Activated gamma-delta T cell (primary cell): ENCODE measurements around the gene SLC27A5.

Experiments used
- DNase-seq: peaks from one replicate; lab custom pipeline; 2025; lab: John Stamatoyannopoulos, UW
- total RNA-seq, 2 donors: gene quantifications; one replicate each; lab custom pipeline; 2026; lab: John Stamatoyannopoulos, UW

The SLC27A5 gene, protein sequence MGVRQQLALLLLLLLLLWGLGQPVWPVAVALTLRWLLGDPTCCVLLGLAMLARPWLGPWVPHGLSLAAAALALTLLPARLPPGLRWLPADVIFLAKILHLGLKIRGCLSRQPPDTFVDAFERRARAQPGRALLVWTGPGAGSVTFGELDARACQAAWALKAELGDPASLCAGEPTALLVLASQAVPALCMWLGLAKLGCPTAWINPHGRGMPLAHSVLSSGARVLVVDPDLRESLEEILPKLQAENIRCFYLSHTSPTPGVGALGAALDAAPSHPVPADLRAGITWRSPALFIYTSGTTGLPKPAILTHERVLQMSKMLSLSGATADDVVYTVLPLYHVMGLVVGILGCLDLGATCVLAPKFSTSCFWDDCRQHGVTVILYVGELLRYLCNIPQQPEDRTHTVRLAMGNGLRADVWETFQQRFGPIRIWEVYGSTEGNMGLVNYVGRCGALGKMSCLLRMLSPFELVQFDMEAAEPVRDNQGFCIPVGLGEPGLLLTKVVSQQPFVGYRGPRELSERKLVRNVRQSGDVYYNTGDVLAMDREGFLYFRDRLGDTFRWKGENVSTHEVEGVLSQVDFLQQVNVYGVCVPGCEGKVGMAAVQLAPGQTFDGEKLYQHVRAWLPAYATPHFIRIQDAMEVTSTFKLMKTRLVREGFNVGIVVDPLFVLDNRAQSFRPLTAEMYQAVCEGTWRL
- total RNA-seq = 10.5 to 11.4 reads per million in 2 donors

DNA sequence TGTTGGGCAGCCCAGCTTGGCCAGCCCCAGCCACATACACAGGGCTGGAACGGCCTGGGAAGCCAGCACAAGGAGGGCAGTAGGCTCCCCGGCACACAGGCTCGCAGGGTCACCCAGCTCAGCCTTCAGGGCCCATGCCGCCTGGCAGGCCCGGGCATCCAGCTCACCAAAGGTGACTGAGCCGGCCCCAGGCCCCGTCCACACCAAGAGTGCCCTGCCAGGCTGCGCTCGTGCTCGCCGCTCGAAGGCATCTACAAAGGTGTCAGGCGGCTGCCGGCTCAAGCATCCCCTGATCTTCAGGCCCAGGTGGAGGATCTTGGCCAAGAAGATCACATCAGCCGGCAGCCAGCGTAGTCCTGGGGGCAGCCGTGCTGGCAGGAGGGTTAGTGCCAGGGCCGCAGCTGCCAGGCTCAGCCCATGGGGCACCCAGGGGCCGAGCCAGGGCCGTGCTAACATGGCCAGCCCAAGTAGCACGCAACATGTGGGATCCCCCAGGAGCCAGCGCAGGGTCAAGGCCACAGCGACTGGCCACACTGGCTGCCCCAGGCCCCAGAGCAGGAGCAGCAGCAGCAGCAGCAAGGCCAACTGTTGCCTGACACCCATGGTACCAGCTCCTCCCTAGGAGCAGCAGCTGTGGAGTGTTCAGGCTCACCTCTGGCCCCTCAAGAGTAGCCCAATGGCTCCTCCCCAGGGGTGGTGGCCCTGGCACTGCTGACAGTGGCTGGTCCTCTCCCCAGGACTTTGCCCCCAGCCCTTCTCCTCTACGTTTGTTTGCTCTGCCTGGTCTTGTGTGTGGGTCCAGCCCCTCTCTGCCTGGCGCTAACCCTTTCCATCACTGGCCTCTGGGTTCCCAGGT is at the start of gene SLC27A5:
SLC27A5 (minus strand) TSS at position 640 of the 856 bp plus-strand sequence; CDS start at position 603, 37 bp downstream.
- DNase-seq = no peak

DNA sequence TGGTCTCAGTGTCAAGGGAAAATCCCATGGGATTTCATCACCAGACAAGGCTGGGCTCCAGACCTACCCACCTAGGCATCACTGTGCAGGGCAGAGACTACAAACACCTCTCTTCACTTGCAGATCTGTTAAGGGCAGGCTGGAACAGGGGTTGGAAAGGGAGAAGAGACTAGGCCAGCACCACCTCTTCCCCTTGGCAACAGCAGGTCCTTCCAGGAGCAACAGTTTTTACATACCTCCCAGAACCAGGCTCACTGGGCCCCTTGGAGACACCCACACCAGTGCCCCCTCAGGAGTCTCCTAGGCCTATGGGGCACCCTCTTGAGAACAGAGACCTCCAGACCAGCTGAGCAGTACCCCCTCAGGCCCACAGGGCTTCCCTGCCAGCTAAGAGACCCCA is 49.1 kb upstream of the SLC27A5 start:
- no peak for DNase-seq

DNA sequence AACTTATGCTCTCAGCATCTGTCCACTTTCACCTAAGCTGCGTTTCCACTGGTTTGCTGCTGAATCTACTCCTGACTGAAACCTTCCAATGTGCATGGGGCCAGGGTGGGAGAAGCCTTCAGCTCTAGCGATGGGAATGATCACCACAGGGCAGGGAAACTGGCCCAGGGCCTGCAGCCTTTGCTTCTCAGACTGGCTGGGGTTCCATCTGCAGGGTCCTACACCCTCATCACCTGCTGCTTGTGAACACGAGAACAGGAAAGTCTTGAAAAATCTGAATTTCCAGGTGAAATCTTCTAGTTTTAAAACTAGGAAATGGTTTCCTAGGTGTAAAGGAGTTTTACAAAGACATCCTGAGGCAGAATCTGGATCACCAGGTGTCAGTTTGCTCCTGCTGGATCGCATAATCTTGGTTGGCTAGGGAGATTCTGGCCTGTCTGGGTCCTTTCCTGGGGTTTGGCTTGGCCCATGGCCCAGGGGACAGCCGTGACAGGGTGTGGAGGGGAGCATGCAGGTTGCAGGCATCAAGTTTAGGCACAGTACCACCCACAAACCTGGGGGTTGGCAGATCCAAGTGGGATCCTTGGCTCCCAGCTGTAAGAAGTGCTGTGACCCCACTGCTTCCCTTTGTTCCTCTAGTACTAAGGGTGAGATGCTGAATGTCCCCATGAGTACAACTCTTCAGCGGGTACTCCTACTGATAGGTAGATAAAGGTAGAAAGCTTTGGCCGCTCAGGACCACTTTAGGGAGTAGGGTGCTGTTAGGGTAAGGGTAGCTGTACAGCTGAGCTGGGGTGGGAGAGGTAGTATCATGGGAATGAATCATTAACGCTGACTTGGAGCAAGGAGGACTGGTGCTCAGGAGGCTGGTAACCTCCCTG is 48.5 kb upstream of the SLC27A5 start:
- no peak for DNase-seq

DNA sequence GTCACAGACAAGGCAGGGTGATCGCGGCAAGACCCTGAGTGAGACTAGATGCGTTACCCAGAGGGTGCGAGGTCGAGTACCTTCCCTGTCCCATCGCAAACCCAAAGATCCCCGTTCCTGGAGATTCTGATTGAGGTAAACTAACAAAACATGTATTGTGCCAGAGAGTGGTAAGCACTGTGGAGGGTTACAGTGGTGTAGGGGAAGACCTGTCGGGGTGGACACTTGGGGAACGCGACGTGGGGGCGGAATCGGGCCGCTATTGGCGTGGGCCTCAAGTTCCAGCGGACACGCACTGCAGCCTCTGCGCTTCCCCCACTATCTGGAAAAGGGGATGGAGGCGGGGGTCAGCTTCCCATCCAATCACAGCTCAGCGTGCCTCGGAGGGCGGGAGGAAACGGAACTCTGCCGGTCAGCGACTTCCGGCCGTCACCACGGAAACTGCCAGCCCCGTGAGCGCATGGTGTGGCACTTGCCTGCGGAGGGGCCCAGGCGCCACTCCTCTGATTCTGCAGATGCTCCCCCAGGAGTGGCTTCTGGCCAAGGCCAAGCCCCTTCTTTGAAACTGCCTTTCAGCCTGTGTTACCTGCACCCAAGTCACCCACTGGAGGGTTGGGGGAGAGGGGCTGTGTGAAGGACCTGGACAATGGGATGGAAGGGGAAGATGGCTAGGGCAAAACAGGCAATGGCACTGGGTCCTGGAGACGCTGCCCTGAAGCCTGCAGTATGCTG is 47.6 kb upstream of the SLC27A5 start:
- DNase-seq = no peak

DNA sequence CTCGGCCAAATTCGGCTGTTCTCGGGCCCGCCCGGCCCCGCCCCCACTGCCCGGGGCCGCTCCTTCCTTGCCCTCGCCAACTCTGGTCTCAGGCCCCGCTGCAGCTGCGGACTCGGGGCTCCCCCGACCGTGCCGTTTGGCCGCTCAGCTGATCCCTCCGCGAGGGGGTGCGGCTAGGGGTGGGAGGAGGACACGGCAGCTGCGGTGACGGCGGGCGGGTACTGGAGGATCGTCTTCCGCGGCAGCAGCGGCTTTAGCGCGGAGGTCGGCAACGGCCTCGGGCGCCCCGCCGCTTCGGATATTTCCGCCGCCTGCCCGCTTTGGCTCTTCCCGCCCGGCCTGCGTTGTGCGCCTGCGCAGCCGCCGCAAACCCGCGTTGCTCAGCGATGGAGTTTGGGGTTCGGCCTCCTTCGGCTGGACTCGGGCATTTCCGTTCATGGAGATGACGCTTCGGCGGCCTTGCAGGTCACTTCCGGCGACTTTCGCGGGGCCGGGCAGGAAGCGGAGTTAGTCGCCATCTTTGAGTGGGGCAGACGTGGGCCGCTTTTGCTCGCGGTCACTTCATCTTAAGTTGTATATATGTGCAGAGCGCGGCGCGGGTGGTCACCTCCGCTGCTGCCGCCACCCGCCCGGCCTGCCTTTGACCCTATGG is 47.0 kb upstream of the SLC27A5 start:
- no peak for DNase-seq

DNA sequence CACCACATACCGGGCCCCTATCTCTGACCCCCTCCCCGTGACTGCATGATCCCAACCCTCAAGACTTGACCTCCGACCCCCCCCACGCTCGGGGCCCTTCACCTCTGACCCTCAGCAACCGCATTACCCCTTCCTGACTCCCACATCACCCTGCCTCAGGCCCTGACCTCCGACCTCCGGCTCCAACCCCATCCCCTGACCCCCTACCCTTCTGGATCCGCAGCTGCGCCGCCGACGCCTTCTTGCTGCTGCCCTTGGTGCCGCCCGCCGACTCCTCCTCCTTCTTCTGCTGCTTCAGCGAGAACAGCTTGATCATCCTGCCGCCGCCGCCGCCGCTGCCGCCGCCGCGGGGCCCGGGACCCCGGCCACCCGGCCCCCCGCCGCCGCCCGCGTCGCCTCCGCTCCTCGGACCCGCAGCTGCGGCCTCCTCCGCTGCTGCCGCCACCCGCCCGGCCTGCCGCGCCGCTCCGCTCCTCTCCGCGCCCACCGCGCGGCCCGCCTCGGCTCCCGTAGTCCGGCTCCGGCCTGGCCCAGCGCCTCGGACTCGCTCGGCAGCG is 46.4 kb upstream of the SLC27A5 start, which contains the start of gene UBE2M:
UBE2M (minus strand) TSS at position 546 of the 557 bp plus-strand sequence; CDS start at position 316, 230 bp downstream.
- no peak for DNase-seq

DNA sequence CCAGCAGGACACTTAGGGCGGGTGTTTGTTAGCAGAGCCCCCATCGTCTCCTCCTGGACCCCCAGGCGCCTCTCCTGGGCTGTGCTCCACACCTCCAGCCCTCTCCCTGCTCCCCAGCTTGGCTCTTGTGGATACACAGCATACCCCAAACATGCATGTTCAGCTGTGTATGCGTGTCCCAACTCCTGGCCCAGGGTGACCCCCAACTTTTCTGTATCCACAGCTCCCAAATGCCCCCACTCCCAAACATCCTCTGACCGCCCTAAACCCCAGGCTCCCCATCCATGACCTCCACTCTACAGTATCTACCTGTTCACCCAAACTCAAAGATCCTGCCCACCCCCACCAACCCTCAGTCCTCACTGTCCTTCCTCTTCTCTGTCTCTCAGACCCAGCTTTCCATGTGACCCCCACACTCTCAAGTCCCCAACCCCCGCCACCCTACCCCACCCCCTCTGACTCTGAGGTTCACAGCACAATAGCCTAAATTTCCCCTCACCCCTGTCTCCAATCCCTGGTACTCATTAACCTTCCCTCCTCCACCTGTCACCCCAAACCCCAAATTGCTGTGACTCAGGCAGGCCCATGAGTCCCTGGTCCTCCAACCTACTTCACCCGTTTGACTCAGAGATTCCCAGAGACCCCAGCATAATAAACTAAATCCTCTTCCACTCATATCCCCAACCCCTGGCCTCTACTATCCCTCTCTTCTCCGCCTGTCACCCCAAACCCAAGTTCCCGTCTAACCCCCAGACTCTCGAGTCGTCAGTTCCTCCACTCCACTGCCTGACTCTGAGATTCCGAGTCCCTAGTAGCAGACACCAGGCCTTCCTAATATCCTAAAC is 45.7 kb upstream of the SLC27A5 start:
- DNase-seq = no peak

DNA sequence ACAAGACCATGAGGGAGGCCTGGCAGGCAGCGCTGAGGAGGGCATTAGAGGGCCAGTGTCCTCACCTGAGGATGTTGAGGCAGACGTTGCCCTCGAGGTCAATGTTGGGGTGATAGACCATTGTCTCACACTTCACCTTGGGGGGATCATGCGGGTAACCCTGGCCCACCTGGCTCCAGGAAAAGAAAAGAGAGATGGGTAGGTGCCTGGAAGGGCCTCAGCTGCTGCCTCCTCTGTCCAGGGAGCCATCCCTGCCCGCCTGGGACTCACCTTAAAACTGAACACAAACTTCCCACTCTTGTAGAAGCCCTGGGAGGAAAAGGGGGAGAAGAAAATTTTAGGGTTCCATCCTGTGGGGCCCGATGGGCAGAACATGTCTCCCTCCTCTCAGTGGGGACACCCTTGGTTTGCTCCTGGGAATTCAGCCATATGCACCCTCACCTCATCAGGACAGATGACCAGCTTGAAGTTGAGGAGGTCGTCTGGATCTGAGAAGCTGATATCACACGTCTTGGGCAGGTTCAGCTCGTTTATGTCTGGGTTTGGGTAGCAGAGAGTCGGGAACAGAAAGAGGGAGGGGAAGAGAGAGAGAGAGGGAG is 44.9 kb upstream of the SLC27A5 start:
- no peak for DNase-seq

DNA sequence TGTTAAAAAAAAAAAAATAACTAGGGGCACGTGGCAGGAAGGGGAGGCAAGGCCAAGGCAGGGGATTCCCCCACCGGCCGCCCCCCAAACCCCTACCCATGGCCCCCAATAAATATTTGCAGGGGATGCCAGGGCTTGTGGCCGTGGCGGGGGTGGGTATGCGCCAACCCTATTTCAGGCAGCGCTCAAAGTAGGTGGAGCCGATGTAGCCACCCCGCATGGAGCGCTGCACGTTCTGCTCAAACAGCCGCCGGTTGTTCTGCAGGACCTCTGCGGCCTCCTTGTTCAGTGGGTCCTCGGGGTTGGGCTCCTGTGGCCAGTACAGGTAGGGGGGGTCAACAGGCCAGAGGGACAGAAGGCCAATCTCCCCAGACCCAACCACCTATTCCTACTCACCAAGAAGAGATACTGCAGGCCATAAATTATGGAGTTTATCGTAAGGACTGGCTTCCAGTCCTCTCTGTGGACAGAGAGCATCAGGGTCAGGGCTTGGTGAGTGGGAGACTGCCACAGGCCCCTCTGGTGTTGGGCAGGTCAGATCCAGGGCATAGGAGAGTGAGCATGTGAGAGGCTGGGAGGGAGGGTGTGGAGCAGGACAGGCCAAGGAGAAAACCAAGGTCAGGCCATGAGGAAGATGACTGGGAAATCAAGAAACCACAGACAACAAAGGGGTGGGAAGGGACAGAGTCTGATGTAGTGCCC is 44.3 kb upstream of the SLC27A5 start:
- no peak for DNase-seq

DNA sequence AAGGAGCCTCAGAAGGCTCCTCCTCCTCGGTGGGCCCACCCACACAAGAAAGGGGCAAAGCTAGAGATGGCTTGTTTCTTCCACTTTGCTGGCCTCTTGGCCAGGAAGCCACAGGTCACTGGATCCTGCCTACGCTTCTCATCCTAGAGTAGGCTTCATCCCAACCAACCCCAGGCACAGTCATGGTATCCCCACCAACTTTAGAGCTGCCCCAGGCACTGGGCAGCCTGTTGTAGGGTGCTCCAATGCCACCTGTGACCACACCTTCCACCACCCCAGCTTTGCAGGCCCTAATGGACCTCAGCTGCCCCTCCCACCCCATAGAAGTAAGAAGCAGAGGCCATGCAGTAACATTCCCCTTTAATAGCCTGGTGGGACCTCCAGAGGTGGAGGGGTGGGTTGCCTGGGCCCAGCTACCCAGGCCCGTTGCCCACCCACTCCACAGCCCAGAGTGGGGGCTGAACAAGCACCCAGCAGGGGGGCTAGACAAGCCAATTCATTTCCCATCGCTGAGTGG is 43.6 kb upstream of the SLC27A5 start:
- DNase-seq = no peak

DNA sequence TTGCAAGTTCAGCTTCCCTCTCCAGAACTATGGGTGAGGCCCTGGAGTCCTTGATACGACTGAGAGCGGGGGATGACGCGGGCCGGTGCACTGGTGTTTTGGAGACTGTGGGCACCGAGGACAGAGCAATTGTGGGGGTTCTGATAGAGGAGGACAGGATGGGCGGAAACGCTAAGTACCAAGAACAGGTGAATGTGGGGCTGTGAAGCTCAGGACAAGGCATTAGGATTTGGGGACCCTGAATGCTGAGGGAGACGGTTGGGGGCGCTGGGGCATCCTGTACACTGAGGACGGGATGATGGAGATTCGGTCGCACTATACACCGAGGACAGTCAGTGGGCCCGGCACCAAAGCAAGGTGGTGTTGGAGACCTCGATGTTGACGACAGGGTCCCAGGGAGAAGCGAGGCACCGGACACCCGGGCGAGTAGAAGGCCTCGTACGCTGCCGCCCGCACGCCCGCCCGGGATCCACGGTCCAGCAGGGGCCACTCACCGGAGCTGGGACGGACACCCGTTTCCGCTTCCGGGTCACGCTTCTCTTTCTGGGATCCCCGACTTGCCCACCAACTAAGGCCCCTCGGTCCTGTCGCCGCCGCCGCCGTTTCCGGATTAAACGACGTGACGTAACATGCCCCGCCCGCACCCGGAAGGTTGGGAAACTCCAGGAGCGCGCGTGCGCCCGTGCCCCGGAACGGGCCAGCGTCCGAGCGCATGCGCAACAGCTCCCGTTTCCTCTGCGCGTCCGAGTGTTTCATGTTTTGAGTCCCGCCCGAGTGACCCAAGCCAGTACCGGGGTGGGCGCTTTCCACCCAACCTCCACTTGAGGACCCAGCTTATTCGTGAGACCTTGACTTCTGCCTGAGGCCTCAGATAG is 42.9 kb upstream of the SLC27A5 start, which contains the start of gene CHMP2A:
CHMP2A (minus strand) TSS at position 612 of the 875 bp plus-strand sequence. CDS start 893 bp downstream, outside the sequence.
- DNase-seq = no peak

DNA sequence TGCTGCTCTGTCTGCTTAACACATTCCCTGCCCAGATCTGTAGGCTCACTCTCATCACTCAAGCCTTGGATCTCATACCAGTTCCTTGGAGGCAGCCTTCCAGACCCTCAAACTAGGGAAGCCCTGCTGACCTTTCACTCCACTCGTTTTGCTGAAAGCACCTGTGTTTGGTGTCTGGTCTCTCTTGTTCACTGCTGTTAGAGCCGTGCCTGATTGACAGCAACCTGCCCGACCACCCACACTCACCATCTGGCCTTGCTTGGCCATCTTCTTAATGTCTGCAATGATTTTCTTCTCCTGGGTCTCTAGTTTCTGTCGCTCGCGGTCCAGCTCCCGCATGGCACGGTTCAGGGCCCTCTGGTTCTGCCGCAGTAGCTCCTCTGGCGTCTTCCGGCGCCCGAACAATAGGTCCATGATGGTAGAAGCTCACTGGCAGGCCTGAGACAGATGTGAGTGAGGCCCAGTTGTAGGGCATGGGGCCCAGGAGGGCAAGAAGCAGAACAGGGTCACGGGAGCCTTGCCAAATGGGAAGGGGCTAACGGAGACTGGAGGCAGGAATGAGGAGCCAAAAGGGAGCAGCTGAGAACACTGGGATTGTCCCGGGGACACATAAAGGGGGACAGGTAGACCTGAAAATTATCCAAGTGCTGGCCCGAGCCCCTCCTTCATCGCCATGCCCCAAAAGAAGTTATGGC is 42.2 kb upstream of the SLC27A5 start:
- DNase-seq = no peak

DNA sequence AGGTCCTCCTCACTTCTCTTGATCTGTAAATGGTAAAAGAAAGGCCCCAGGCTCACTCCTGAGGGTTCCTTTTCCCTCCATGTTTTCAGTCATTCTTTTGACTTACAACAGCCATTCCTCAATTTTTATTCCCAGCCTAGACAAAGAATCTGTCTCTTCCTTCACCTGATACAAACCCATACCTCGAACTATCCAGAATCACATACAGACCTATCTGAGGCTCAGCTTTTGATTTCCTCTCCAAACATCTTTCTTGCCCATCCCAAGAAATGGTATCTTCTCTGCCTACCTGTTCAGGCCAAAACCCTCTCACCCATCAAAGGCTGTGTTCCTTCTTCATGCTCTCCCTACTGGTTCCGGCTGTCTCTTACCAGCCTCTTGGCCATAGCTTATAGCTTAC is 40.9 kb upstream of the SLC27A5 start:
- DNase-seq = no peak

DNA sequence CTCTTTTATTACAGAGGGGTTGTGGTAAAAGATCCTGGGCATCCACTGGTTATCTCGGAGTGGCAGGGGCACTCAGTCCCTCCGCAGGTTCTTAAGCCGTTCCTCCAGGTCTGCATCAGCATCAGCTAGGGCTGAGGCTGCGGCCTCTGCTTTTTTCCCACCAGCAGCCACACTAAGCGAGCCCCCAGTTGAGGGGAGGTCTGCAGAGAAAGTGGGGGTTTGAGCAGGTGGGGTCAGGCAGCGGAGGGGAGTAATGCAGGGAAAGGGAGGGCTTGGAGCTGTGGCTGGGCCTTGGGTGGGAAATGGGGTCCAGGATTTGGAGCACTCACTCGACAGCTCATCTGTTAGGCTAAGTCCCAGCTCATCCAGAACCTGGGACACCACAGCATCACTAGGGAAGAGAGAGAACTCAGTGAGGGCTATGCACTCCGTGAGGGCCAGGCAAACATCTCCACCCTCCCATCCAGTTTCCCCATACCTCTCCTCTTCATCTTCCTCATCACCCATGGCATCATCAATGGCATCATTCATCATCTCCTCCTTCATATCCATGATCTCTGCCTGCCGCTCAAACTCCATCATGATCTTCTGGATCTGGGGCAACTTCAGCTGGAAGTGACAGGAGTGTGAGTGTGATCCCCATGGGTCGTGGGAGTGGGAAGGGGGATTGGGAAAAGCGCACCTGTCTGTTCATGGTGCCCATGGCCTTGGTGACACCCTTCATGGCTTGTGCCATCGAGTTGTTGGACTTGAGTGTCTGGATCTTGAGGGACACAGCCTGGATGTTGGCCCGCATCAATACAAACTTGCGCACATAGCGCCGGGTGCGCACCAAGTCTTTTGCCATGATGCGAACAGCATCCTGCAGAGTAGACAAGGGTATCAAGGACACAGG is 40.0 kb upstream of the SLC27A5 start:
- no peak for DNase-seq

DNA sequence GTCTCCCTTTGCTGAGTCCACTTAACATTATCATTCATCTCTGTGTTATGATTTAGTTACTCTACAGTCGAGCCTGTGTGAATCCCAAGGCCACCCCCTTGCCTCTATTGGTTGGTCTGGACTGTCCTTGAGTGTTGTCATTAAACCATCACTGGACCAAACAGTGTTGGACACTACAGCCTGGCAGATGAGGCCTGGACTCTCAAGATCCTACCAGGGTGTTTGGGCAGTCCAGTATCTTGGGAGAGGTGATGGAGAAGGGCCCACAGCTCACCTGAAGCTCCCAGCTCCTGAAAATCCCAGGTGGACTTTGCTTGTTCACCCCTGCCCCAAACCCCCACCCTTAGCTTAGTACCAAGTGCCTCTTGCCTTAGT is 39.3 kb upstream of the SLC27A5 start:
- DNase-seq = no peak
